Measurements from ENCODE around the gene SLC2A13.

Gene SLC2A13

GRCh38 chr12:39989501-39989900, 116.4 kb downstream of the SLC2A13 start:
- TF ChIP-seq CTCF (IDR thresholded peaks at IDR 0.05; ENCODE audit: low read depth, low read length): no peak
- H3K27ac ChIP-seq: no peak overlapping the region
- no peaks in the 10 kb centered on the region for H3K9me3 ChIP-seq (ENCODE audit: severe bottlenecking)
- no peak for DNase-seq
- no peaks in the 10 kb centered on the region for H3K27me3 ChIP-seq (ENCODE audit: insufficient read depth, low read depth, severe bottlenecking)
- H3K4me3 ChIP-seq (ENCODE audit: low read depth, low read length): no peak overlapping the region
- no peaks in the 10 kb centered on the region for H3K36me3 ChIP-seq

- H3K9me3 ChIP-seq (ENCODE audit: severe bottlenecking): no peaks in the 10 kb centered on the region
- no peaks in the 10 kb centered on the region for H3K36me3 ChIP-seq
- no peaks in the 10 kb centered on the region for H3K27me3 ChIP-seq (ENCODE audit: insufficient read depth, low read depth, severe bottlenecking)
- no peak for TF ChIP-seq CTCF (IDR thresholded peaks at IDR 0.05; ENCODE audit: low read depth, low read length)
- H3K4me3 ChIP-seq (ENCODE audit: low read depth, low read length): no peak overlapping the region
- no peak overlapping the region for H3K27ac ChIP-seq
- no peak for DNase-seq
Observed at GRCh38 chr12:39988574-39988973, 117.3 kb downstream of the SLC2A13 start.

- Histone ChIP-seq H3K4me3 (ENCODE audit: low read depth, low read length) (no peak overlapping the region), H3K36me3 (no peaks in the 10 kb centered on the region), H3K9me3 (ENCODE audit: severe bottlenecking) (no peaks in the 10 kb centered on the region), H3K27me3 (ENCODE audit: insufficient read depth, low read depth, severe bottlenecking) (no peaks in the 10 kb centered on the region), H3K27ac (no peak overlapping the region)
- TF ChIP-seq CTCF (IDR thresholded peaks at IDR 0.05; ENCODE audit: low read depth, low read length): no peak
- no peak for DNase-seq
Observed at GRCh38 chr12:39986674-39987073, 119.2 kb downstream of the SLC2A13 start.

- Histone ChIP-seq H3K9me3 (ENCODE audit: severe bottlenecking) (no peaks in the 10 kb centered on the region), H3K4me3 (ENCODE audit: low read depth, low read length) (no peak overlapping the region), H3K27me3 (ENCODE audit: insufficient read depth, low read depth, severe bottlenecking) (no peaks in the 10 kb centered on the region), H3K27ac (no peak overlapping the region), H3K36me3 (no peaks in the 10 kb centered on the region)
- no peak for DNase-seq
- no peak for TF ChIP-seq CTCF (IDR thresholded peaks at IDR 0.05; ENCODE audit: low read depth, low read length)
Observed at GRCh38 chr12:39984670-39985069, 121.2 kb downstream of the SLC2A13 start.

GRCh38 chr12:39975374-39975918, 130.4 kb downstream of the SLC2A13 start:
- DNase-seq: no peak
- Histone ChIP-seq H3K36me3 (no peaks in the 10 kb centered on the region), H3K9me3 (ENCODE audit: severe bottlenecking) (no peaks in the 10 kb centered on the region), H3K27me3 (ENCODE audit: insufficient read depth, low read depth, severe bottlenecking) (no peaks in the 10 kb centered on the region), H3K27ac (no peak overlapping the region), H3K4me3 (ENCODE audit: low read depth, low read length) (no peak overlapping the region)
- TF ChIP-seq CTCF (IDR thresholded peaks at IDR 0.05; ENCODE audit: low read depth, low read length): no peak

GRCh38 chr12:39972119-39972518, 133.8 kb downstream of the SLC2A13 start:
- no peak for TF ChIP-seq CTCF (IDR thresholded peaks at IDR 0.05; ENCODE audit: low read depth, low read length)
- H3K36me3 ChIP-seq: no peaks in the 10 kb centered on the region
- no peak overlapping the region for H3K27ac ChIP-seq
- DNase-seq: no peak
- no peaks in the 10 kb centered on the region for H3K9me3 ChIP-seq (ENCODE audit: severe bottlenecking)
- no peak overlapping the region for H3K4me3 ChIP-seq (ENCODE audit: low read depth, low read length)
- H3K27me3 ChIP-seq (ENCODE audit: insufficient read depth, low read depth, severe bottlenecking): no peaks in the 10 kb centered on the region
